ENCODE results near the gene ACOX1.

Gene ACOX1

DNA sequence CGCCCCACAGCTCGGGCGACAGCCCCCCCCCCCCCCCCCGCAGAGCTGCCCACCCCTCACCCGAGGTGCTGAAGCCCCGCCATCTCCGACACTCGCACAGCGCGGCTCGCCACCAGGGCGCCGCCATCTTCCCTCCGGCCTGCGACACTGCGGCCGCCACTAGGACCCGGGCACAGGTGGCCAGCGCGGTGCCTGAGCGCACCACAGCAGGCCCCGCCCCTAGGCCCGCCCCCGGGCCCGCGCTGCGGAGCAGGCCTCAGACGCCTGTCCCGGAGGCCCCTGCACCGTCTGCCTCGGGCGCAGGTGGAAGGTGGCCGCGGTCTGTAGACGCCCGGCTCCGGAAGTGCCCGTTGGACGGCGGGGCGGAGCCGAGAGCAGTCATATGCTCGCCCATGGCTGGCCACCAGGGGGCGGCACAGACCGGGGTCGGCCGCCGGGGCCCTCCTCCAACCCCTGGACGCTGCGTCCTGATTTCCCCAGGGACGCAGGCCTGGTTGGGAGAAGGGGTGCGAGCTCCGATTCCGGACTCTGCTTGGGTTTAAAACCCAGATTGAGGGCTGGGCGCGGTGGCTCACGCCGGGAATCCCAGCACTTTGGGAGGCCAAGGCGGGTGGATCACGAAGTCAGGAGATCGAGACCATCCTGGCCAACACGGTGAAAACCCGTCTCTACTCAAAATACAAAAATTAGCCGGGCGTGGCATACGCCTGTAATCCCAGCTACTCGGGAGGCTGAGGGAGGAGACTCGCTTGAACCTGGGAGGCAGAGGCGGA lies 74.0 kb downstream of the ACOX1 start, which contains the start of gene MRPL38 (continued):
- TF ChIP-seq ZNF571 (tag by site-specific recombination; IDR thresholded peaks at IDR 0.05) (no peak), KLF16 (tag by site-specific recombination; IDR thresholded peaks at IDR 0.05) (peak; percentile 81), ZNF670 (tag by site-specific recombination; IDR thresholded peaks at IDR 0.05; ENCODE audit: low read depth) (no peak), TRIM28 (IDR thresholded peaks at IDR 0.05; ENCODE audit: borderline replicate concordance, low read length) (peak; percentile 33; the same call in 1 of the 2 replicates), ZSCAN23 (tag by site-specific recombination; IDR thresholded peaks at IDR 0.05) (peak; percentile 91), KLF9 (tag by site-specific recombination; IDR thresholded peaks at IDR 0.05; ENCODE audit: low read depth) (peak; percentile 82), ZFP69B (tag by site-specific recombination; IDR thresholded peaks at IDR 0.05) (peak; percentile 78), ZNF624 (tag by site-specific recombination; IDR thresholded peaks at IDR 0.05) (no peak), GLI4 (tag by site-specific recombination; IDR thresholded peaks at IDR 0.05) (no peak), KLF10 (tag by site-specific recombination; IDR thresholded peaks at IDR 0.05) (peak; percentile 75), ZNF623 (tag by site-specific recombination; IDR thresholded peaks at IDR 0.05) (0 out of 2 replicates have a peak, but pooled peaks have one; percentile 10), WT1 (tag by site-specific recombination; IDR thresholded peaks at IDR 0.05) (peak; percentile 77), ZNF266 (tag by site-specific recombination; IDR thresholded peaks at IDR 0.05; ENCODE audit: low read depth) (no peak), ZNF843 (tag by site-specific recombination; IDR thresholded peaks at IDR 0.05) (peak; percentile 70), ZNF114 (tag by site-specific recombination; IDR thresholded peaks at IDR 0.05) (no peak), ZNF391 (tag by site-specific recombination; IDR thresholded peaks at IDR 0.05; ENCODE audit: borderline replicate concordance, low read depth) (peak; percentile 92), MZF1 (tag by site-specific recombination; IDR thresholded peaks at IDR 0.05; ENCODE audit: borderline replicate concordance) (peak; percentile 33; the same call in 1 of the 2 replicates), ZNF48 (tag by site-specific recombination; IDR thresholded peaks at IDR 0.05) (no peak)
- TF ChIP-seq, protein P1, sequence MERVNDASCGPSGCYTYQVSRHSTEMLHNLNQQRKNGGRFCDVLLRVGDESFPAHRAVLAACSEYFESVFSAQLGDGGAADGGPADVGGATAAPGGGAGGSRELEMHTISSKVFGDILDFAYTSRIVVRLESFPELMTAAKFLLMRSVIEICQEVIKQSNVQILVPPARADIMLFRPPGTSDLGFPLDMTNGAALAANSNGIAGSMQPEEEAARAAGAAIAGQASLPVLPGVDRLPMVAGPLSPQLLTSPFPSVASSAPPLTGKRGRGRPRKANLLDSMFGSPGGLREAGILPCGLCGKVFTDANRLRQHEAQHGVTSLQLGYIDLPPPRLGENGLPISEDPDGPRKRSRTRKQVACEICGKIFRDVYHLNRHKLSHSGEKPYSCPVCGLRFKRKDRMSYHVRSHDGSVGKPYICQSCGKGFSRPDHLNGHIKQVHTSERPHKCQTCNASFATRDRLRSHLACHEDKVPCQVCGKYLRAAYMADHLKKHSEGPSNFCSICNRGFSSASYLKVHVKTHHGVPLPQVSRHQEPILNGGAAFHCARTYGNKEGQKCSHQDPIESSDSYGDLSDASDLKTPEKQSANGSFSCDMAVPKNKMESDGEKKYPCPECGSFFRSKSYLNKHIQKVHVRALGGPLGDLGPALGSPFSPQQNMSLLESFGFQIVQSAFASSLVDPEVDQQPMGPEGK (tag by site-specific recombination; IDR thresholded peaks at IDR 0.05) = peak; percentile 88
- TF ChIP-seq, protein P2, sequence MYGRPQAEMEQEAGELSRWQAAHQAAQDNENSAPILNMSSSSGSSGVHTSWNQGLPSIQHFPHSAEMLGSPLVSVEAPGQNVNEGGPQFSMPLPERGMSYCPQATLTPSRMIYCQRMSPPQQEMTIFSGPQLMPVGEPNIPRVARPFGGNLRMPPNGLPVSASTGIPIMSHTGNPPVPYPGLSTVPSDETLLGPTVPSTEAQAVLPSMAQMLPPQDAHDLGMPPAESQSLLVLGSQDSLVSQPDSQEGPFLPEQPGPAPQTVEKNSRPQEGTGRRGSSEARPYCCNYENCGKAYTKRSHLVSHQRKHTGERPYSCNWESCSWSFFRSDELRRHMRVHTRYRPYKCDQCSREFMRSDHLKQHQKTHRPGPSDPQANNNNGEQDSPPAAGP (tag by site-specific recombination; IDR thresholded peaks at IDR 0.05) = peak; percentile 96
- TF ChIP-seq, protein P3, sequence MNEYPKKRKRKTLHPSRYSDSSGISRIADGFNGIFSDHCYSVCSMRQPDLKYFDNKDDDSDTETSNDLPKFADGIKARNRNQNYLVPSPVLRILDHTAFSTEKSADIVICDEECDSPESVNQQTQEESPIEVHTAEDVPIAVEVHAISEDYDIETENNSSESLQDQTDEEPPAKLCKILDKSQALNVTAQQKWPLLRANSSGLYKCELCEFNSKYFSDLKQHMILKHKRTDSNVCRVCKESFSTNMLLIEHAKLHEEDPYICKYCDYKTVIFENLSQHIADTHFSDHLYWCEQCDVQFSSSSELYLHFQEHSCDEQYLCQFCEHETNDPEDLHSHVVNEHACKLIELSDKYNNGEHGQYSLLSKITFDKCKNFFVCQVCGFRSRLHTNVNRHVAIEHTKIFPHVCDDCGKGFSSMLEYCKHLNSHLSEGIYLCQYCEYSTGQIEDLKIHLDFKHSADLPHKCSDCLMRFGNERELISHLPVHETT (tag by site-specific recombination; IDR thresholded peaks at IDR 0.05) = peak; percentile 87
- TF ChIP-seq, protein P4, sequence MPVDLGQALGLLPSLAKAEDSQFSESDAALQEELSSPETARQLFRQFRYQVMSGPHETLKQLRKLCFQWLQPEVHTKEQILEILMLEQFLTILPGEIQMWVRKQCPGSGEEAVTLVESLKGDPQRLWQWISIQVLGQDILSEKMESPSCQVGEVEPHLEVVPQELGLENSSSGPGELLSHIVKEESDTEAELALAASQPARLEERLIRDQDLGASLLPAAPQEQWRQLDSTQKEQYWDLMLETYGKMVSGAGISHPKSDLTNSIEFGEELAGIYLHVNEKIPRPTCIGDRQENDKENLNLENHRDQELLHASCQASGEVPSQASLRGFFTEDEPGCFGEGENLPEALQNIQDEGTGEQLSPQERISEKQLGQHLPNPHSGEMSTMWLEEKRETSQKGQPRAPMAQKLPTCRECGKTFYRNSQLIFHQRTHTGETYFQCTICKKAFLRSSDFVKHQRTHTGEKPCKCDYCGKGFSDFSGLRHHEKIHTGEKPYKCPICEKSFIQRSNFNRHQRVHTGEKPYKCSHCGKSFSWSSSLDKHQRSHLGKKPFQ (tag by site-specific recombination; IDR thresholded peaks at IDR 0.05) = 0 out of 2 replicates have a peak, but pooled peaks have one; percentile 46
- TF ChIP-seq, protein P5, sequence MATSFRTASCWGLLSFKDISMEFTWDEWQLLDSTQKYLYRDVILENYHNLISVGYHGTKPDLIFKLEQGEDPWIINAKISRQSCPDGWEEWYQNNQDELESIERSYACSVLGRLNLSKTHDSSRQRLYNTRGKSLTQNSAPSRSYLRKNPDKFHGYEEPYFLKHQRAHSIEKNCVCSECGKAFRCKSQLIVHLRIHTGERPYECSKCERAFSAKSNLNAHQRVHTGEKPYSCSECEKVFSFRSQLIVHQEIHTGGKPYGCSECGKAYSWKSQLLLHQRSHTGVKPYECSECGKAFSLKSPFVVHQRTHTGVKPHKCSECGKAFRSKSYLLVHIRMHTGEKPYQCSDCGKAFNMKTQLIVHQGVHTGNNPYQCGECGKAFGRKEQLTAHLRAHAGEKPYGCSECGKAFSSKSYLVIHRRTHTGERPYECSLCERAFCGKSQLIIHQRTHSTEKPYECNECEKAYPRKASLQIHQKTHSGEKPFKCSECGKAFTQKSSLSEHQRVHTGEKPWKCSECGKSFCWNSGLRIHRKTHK (tag by site-specific recombination; IDR thresholded peaks at IDR 0.05) = no peak
- TF ChIP-seq, protein P6, sequence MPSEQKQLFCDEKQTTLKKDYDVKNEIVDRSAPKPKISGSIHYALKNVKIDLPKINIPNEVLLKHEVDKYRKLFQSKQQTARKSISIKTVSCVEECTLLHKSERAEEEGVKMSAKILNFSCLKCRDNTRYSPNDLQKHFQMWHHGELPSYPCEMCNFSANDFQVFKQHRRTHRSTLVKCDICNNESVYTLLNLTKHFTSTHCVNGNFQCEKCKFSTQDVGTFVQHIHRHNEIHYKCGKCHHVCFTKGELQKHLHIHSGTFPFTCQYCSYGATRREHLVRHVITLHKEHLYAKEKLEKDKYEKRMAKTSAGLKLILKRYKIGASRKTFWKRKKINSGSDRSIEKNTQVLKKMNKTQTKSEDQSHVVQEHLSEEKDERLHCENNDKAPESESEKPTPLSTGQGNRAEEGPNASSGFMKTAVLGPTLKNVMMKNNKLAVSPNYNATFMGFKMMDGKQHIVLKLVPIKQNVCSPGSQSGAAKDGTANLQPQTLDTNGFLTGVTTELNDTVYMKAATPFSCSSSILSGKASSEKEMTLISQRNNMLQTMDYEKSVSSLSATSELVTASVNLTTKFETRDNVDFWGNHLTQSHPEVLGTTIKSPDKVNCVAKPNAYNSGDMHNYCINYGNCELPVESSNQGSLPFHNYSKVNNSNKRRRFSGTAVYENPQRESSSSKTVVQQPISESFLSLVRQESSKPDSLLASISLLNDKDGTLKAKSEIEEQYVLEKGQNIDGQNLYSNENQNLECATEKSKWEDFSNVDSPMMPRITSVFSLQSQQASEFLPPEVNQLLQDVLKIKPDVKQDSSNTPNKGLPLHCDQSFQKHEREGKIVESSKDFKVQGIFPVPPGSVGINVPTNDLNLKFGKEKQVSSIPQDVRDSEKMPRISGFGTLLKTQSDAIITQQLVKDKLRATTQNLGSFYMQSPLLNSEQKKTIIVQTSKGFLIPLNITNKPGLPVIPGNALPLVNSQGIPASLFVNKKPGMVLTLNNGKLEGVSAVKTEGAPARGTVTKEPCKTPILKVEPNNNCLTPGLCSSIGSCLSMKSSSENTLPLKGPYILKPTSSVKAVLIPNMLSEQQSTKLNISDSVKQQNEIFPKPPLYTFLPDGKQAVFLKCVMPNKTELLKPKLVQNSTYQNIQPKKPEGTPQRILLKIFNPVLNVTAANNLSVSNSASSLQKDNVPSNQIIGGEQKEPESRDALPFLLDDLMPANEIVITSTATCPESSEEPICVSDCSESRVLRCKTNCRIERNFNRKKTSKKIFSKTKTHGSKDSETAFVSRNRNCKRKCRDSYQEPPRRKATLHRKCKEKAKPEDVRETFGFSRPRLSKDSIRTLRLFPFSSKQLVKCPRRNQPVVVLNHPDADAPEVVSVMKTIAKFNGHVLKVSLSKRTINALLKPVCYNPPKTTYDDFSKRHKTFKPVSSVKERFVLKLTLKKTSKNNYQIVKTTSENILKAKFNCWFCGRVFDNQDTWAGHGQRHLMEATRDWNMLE (tag by site-specific recombination; conservative IDR thresholded peaks at IDR 0.05; ENCODE audit: low read depth) = peak; percentile 46
- TF ChIP-seq, protein P7, sequence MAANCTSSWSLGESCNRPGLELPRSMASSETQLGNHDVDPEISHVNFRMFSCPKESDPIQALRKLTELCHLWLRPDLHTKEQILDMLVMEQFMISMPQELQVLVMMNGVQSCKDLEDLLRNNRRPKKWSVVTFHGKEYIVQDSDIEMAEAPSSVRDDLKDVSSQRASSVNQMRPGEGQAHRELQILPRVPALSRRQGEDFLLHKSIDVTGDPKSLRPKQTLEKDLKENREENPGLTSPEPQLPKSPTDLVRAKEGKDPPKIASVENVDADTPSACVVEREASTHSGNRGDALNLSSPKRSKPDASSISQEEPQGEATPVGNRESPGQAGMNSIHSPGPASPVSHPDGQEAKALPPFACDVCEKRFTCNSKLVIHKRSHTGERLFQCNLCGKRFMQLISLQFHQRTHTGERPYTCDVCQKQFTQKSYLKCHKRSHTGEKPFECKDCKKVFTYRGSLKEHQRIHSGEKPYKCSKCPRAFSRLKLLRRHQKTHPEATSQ (tag by site-specific recombination; IDR thresholded peaks at IDR 0.05) = peak; percentile 83; the same call in 1 of the 2 replicates

Measured in HEK293 (cell line).